ENCODE results near the gene CCDC106.

The CCDC106 gene

DNA sequence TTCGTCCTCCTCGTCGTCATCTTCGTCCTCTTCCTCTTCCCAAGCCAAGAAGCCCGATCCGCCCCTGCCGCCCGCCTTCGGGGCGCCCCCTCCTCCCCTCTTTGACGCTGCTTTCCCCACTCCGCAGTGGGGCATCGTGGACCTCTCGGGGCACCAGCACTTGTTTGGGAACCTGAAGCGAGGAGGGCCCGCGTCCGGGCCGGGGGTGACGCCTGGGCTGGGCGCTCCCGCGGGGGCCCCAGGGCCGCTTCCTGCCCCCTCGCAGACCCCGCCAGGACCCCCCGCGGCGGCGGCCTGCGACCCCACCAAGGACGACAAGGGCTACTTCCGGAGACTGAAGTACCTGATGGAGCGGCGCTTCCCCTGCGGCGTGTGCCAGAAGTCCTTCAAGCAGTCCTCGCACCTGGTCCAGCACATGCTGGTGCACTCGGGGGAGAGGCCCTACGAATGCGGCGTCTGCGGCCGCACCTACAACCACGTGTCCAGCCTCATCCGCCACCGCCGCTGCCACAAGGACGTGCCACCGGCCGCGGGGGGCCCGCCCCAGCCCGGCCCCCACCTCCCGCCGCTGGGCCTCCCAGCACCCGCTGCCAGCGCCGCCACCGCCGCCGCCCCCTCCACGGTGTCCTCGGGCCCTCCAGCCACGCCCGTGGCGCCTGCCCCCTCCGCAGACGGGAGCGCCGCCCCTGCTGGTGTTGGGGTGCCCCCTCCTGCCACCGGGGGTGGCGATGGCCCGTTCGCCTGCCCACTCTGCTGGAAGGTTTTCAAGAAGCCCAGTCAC is 33.9 kb upstream of the CCDC106 start:
- no peak overlapping the region for H3K4me3 ChIP-seq (ENCODE audit: low read depth, low read length)
- TF ChIP-seq, protein P1, sequence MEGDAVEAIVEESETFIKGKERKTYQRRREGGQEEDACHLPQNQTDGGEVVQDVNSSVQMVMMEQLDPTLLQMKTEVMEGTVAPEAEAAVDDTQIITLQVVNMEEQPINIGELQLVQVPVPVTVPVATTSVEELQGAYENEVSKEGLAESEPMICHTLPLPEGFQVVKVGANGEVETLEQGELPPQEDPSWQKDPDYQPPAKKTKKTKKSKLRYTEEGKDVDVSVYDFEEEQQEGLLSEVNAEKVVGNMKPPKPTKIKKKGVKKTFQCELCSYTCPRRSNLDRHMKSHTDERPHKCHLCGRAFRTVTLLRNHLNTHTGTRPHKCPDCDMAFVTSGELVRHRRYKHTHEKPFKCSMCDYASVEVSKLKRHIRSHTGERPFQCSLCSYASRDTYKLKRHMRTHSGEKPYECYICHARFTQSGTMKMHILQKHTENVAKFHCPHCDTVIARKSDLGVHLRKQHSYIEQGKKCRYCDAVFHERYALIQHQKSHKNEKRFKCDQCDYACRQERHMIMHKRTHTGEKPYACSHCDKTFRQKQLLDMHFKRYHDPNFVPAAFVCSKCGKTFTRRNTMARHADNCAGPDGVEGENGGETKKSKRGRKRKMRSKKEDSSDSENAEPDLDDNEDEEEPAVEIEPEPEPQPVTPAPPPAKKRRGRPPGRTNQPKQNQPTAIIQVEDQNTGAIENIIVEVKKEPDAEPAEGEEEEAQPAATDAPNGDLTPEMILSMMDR (IDR thresholded peaks at IDR 0.05; ENCODE audit: low read depth, low read length), result no peak
- DNase-seq (ENCODE audit: low read depth, low spot score), result no peak
- in situ Hi-C loops (cut with HindIII; ENCODE audit: low sequenced_read_pairs), result no loop called here

DNA sequence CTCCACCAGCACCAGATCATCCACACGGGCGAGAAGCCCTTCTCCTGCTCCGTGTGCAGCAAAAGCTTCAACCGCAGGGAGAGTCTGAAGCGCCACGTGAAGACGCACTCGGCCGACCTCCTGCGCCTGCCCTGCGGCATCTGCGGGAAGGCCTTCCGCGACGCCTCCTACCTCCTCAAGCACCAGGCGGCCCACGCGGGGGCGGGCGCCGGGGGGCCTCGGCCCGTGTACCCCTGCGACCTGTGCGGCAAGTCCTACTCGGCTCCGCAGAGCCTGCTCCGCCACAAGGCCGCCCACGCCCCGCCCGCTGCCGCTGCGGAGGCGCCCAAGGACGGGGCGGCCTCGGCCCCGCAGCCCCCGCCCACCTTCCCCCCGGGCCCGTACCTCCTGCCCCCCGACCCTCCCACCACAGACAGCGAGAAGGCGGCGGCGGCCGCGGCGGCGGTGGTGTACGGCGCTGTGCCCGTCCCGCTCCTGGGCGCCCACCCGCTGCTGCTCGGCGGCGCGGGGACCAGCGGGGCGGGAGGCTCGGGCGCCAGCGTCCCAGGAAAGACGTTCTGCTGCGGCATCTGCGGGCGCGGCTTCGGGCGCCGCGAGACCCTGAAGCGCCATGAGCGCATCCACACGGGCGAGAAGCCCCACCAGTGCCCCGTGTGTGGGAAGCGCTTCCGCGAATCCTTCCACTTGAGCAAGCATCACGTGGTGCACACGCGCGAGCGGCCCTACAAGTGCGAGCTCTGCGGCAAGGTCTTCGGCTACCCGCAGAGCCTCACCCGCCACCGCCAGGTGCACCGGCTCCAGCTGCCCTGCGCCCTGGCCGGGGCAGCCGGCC is 33.1 kb upstream of the CCDC106 start:
- no peak for DNase-seq (ENCODE audit: low read depth, low spot score)
- in situ Hi-C loops (cut with HindIII; ENCODE audit: low sequenced_read_pairs), result no loop called here
- TF ChIP-seq, protein P1 (IDR thresholded peaks at IDR 0.05; ENCODE audit: low read depth, low read length), result no peak
- H3K4me3 ChIP-seq (ENCODE audit: low read depth, low read length), result no peak overlapping the region

DNA sequence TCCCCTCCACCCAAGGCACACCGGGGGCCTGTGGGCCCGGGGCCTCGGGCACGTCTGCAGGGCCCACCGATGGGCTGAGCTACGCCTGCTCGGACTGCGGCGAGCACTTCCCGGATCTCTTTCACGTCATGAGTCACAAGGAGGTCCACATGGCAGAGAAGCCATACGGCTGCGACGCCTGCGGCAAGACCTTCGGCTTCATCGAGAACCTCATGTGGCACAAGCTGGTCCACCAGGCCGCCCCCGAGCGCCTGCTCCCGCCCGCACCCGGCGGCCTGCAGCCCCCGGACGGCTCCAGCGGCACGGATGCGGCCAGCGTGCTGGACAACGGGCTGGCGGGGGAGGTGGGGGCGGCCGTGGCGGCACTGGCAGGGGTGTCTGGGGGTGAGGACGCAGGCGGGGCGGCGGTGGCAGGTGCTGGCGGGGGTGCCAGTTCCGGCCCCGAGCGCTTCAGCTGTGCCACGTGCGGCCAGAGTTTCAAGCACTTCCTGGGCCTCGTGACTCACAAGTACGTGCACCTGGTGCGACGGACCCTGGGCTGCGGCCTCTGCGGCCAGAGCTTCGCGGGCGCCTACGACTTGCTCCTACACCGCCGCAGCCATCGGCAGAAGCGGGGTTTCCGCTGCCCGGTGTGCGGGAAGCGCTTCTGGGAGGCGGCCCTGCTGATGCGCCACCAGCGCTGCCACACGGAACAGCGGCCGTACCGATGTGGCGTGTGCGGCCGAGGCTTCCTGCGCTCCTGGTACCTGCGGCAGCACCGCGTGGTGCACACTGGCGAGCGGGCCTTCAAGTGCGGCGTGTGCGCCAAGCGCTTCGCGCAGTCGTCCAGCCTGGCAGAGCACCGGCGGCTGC is 32.2 kb upstream of the CCDC106 start:
- TF ChIP-seq, protein P1 (IDR thresholded peaks at IDR 0.05; ENCODE audit: low read depth, low read length), result no peak
- in situ Hi-C loops (cut with HindIII; ENCODE audit: low sequenced_read_pairs), result no loop called here
- H3K4me3 ChIP-seq (ENCODE audit: low read depth, low read length), result no peak overlapping the region
- DNase-seq (ENCODE audit: low read depth, low spot score), result no peak

DNA sequence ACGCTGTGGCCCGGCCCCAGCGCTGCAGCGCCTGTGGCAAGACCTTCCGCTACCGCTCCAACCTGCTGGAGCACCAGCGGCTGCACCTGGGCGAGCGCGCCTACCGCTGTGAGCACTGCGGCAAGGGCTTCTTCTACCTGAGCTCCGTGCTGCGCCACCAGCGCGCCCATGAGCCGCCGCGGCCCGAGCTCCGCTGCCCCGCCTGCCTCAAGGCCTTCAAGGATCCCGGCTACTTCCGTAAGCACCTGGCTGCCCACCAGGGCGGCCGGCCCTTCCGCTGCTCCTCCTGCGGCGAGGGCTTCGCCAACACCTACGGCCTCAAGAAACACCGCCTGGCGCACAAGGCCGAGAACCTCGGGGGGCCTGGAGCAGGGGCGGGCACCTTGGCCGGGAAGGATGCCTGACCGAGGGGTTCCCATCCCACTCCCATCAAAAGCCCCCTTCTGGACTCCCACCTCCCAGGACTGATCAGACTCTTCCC is 31.6 kb upstream of the CCDC106 start:
- no peak overlapping the region for H3K4me3 ChIP-seq (ENCODE audit: low read depth, low read length)
- TF ChIP-seq, protein P1 (IDR thresholded peaks at IDR 0.05; ENCODE audit: low read depth, low read length), result no peak
- no peak for DNase-seq (ENCODE audit: low read depth, low spot score)
- in situ Hi-C loops (cut with HindIII; ENCODE audit: low sequenced_read_pairs), result no loop called here

DNA sequence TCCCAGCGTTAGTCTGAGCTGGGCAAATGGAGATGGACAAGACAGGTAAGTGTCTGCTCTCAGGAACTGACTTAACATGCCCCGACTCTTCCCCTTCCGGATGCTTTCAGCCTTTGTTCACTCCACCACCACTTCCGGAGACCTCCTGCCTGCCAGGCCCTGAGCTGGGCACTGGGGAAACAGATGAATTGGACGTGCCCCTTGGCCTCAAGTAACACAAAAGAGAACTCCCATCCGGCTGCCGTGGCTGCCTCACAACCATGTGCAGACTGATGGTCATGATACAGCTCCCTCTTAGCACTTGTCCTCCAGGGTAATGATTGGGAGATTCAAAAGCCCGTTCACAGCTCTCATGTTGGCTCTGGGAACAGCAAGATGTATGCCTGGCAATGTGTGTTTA is 30.6 kb upstream of the CCDC106 start:
- TF ChIP-seq, protein P1 (IDR thresholded peaks at IDR 0.05; ENCODE audit: low read depth, low read length), result no peak
- in situ Hi-C loops (cut with HindIII; ENCODE audit: low sequenced_read_pairs), result no loop called here
- no peak overlapping the region for H3K4me3 ChIP-seq (ENCODE audit: low read depth, low read length)
- no peak for DNase-seq (ENCODE audit: low read depth, low spot score)

DNA sequence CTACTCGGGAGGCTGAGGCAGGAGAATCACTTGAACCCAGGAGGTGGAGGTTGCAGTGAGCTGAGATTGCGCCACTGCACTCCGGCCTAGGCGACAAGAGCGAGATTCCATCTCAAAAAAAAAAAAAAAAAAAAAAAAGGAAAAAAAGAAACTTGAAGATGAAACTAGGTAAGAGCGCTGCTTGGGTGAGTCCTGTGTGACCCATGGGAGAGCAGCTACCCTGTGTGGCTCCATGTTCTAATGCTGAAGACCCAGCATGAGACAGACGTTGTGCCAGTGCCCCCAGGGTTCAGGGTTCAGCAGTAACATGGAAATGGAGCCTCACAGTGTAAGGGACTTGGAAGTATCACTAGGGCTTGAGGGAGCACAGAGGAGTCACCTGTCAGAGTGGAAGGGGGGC is 29.6 kb upstream of the CCDC106 start:
- H3K4me3 ChIP-seq (ENCODE audit: low read depth, low read length), result no peak overlapping the region
- TF ChIP-seq, protein P1 (IDR thresholded peaks at IDR 0.05; ENCODE audit: low read depth, low read length), result no peak
- in situ Hi-C loops (cut with HindIII; ENCODE audit: low sequenced_read_pairs), result no loop called here
- no peak for DNase-seq (ENCODE audit: low read depth, low spot score)
